ENCODE results near the gene PROZ.

Gene PROZ

DNA sequence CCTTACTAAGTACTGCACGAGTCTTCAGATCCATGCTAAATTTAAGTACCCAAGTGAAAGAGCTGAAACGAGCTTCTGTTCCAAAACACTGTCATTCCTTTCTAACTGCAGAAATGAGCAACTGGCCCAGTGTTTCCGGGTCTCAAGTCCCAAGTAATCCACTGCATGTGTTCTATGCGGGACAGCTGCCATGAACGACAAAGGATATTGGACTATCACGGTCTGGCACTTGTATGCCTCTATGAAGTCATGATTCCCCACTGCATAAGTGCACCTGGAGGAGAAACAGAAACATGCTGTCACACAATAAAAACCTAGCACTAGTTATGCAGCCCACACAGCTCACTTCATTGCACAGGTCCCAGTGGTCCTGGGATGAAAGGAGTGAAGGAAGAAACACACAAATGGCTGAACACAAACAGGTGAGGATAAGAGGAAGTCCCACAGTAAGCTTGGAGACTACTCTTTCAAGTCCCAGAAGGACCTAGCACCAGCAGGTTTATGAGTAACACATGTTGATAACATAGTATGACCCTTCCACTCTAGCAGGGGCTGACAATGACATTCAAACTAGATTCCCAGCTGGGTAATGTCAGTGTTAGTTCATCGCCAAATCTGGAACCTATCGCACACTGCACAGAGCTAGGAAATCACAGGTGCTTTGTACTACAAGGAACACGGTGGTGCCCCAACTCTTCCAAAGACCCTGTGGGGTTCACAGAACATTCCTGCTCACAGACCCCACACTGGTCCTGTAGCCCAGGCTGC lies 38.7 kb downstream of the PROZ start:
- TF ChIP-seq, protein P1, sequence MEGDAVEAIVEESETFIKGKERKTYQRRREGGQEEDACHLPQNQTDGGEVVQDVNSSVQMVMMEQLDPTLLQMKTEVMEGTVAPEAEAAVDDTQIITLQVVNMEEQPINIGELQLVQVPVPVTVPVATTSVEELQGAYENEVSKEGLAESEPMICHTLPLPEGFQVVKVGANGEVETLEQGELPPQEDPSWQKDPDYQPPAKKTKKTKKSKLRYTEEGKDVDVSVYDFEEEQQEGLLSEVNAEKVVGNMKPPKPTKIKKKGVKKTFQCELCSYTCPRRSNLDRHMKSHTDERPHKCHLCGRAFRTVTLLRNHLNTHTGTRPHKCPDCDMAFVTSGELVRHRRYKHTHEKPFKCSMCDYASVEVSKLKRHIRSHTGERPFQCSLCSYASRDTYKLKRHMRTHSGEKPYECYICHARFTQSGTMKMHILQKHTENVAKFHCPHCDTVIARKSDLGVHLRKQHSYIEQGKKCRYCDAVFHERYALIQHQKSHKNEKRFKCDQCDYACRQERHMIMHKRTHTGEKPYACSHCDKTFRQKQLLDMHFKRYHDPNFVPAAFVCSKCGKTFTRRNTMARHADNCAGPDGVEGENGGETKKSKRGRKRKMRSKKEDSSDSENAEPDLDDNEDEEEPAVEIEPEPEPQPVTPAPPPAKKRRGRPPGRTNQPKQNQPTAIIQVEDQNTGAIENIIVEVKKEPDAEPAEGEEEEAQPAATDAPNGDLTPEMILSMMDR (IDR thresholded peaks at IDR 0.05; ENCODE audit: low read depth, low read length), result no peak
- no peak for DNase-seq (ENCODE audit: extremely low read depth, low read depth)

DNA sequence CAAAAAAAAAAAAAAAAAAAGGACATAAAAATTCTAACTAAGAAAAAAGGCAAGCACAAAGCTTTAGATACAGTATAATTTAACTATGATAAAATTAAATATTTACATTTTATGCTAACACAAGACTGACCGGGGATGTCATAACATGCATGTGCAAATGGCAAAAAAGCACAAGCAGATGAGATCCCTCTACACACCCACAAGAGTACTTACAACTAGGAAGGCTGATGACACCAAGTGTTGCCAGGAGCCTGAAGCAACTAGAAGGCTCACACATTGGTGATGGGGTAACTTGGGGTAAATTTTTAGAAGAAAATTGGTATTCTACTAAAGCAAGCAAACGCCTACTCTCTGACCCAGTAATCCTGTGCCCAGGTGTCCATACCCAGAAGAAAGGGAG lies 43.4 kb downstream of the PROZ start:
- no peak for DNase-seq (ENCODE audit: extremely low read depth, low read depth)
- TF ChIP-seq, protein P1 (IDR thresholded peaks at IDR 0.05; ENCODE audit: low read depth, low read length), result no peak

DNA sequence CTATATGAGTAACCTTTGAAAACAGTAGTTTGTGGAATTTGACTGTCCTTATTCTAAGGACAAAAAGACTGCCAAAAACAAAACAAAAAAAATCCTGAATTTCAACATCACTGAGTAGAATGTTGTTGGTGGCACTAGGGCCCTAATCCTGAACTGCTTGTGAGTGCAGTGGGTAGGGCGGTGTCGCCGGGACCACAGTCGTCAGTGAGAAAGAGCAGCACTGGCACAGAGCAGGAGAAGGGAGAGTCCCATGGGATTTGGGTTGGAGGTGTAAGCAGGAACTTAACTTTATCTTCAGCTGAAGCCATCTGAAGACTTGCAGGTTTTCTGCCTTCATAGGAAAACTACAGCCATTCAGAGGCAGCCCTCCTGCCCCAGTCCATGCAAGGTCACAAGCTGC lies 44.5 kb downstream of the PROZ start:
- no peak for DNase-seq (ENCODE audit: extremely low read depth, low read depth)
- TF ChIP-seq, protein P1 (IDR thresholded peaks at IDR 0.05; ENCODE audit: low read depth, low read length), result no peak

DNA sequence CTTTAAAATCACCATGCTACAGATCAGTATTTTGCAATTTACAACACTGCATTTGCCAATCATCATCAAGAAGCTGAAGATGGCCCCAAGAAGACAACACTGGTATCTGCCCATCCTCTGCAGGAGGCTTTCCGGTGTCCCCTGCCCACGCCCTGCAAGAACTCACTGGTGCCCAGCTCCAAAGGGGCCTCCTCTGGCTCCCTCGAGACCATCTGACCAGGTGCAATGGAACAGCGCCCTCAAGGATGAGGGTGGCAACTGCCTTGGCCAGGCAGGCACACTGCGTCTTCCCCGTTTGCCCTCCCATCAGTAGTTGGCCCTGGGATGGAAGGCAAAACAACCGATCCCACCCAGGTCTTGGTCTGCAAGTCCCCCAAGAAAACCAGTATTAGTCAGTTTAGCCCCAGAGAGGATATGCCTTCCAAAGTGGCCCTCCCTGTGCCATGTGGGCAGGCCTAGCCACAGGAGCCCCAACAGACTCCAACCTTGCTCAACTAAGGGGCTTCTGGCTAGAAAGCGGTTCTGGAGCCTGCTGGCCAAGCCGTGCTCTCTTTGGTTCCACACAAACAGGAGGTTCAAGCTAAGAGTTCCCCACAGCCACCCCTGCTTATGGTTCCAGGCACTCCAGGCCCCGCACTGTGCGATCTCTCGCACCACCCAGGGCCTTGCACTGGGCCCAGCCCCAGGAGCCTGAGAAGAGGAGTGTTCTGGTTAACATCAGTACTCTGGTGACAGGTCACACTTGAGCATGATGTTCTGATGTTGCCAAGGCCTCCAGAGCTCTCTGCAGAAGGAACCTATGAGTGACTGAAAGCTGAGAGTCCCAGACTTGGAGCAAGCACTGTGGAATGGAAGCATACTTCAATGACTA lies 45.3 kb downstream of the PROZ start:
- TF ChIP-seq, protein P1 (IDR thresholded peaks at IDR 0.05; ENCODE audit: low read depth, low read length), result no peak
- no peak for DNase-seq (ENCODE audit: extremely low read depth, low read depth)

DNA sequence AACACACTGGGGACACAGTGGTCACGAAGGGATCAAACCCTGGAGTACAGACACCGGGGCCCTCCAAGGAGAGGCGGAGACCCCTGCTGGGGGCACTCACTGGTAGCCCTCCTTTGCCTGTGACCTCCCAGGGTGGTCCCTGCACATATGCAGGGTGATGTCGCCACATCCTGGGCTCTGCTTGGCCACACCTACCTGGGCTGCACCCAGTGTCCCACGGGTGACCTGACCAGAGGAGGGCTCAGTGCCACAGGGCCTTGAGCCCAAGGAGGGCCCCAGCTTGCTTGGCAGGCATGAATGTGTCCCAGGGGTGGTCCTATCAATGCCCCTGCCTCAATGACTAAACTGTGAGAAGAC lies 45.9 kb downstream of the PROZ start:
- no peak for DNase-seq (ENCODE audit: extremely low read depth, low read depth)
- TF ChIP-seq, protein P1 (IDR thresholded peaks at IDR 0.05; ENCODE audit: low read depth, low read length), result no peak

DNA sequence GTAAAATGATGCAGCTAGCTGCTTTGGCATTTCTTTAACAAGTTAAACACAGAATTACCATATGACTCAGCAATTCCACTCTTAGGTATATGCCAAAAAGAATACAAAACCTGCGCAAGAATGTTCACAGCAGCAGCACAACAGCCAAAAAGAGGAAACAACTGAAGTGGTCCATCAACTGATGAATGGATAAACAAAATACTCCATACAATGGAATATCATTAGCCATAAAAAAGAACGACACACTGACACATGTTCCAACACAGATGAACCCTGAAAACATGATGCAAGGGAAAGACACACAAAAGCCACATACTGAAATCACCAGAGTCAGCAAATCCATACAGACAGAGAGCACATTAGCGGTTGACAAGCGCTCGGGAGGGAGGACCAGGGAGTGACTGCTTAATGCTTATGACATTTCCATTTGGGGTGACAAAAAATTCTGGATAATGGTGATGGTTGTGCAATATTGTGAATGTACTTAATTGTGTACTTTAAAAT lies 47.0 kb downstream of the PROZ start:
- no peak for DNase-seq (ENCODE audit: extremely low read depth, low read depth)
- TF ChIP-seq, protein P1 (IDR thresholded peaks at IDR 0.05; ENCODE audit: low read depth, low read length), result no peak

DNA sequence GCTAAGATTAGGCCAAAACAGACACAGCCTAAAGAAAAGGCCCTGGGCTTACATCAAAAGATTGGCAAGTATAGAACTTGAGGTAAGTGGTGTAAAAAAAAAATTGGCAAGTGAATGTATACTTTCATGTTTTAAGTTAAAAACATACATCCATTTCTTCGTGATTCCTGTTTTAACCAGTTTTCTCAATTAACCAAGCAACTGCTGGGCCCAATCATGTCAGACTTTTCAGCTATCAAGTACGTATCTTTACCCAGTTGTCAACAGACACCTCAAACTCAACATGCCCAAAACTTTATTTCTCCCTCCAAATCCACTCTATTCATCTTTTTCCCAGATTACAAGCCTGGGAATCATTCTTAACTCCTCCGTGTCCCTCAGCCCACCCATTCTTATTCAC lies 49.0 kb downstream of the PROZ start:
- TF ChIP-seq, protein P1 (IDR thresholded peaks at IDR 0.05; ENCODE audit: low read depth, low read length), result no peak
- no peak for DNase-seq (ENCODE audit: extremely low read depth, low read depth)
